GM21529 (cell line): ENCODE data around the gene PRELID3B.
"Not testable (repeated sequence)": the region's sequence is repeated elsewhere in the genome, so short reads cannot be mapped to it uniquely, and the experiment has no call there.

Experiments
- ATAC-seq: cut with Tn5 transposase; IDR thresholded peaks from one replicate; pipeline ENCODE4 v1.9.1; 2021; ENCODE audit not compliant: unreplicated experiment

PRELID3B gene

GRCh38 chr20:59027741-59028320, 14.8 kb downstream of the PRELID3B start:
- no peak for ATAC-seq

GRCh38 chr20:59026904-59027740, 15.5 kb downstream of the PRELID3B start:
- no peak for ATAC-seq

- ATAC-seq = no peak
These were observed 17.1 kb downstream of the PRELID3B start for GRCh38 chr20:59025511-59025910.

- ATAC-seq = no peak
These were observed 17.5 kb downstream of the PRELID3B start for GRCh38 chr20:59025086-59025485.

- no peak for ATAC-seq
These were observed 18.5 kb downstream of the PRELID3B start for GRCh38 chr20:59024111-59024530.

GRCh38 chr20:59023616-59024015, 19.0 kb downstream of the PRELID3B start:
- no peak for ATAC-seq

GRCh38 chr20:59022754-59023153, 19.8 kb downstream of the PRELID3B start:
- no peak for ATAC-seq

- ATAC-seq = no peak
These were observed 21.5 kb downstream of the PRELID3B start for GRCh38 chr20:59020938-59021551.

GRCh38 chr20:59019217-59019616, 23.4 kb downstream of the PRELID3B start, which contains the start of gene TUBB1:
Gene TUBB1 (plus strand): TSS chr20:59019429. CDS start chr20:59019523, 94 bp downstream.
- no peak for ATAC-seq

GRCh38 chr20:59018817-59019216, 23.8 kb downstream of the PRELID3B start:
- no peak for ATAC-seq

GRCh38 chr20:59017493-59018231, 24.9 kb downstream of the PRELID3B start:
- no peak for ATAC-seq

- ATAC-seq = no peak
These were observed 25.6 kb downstream of the PRELID3B start for GRCh38 chr20:59016795-59017492.

GRCh38 chr20:59015812-59016711, 26.5 kb downstream of the PRELID3B start:
- ATAC-seq = no peak

GRCh38 chr20:59015411-59015810, 27.2 kb downstream of the PRELID3B start:
- no peak for ATAC-seq

GRCh38 chr20:59014680-59015389, 27.8 kb downstream of the PRELID3B start:
- no peak for ATAC-seq

GRCh38 chr20:59013959-59014608, 28.5 kb downstream of the PRELID3B start:
- ATAC-seq = no peak

GRCh38 chr20:59013031-59013951, 29.3 kb downstream of the PRELID3B start:
- ATAC-seq = no peak

GRCh38 chr20:59011874-59012157, 30.8 kb downstream of the PRELID3B start:
- not testable (repeated sequence) for ATAC-seq
